Ectodermal cell (in vitro differentiated cells): ENCODE results near the gene CRYBA4.
A peak's percentile ranks its signal among the peaks of the same experiment; 100 is the strongest.

Experiments used
- H3K27ac ChIP-seq: 2 replicates; pipeline ENCODE4 v1.7.0; 2013; ENCODE audit warnings: mild to moderate bottlenecking, low read depth, low read length; ENCODE audit not compliant: insufficient read depth, poor library complexity, severe bottlenecking
- H3K27me3 ChIP-seq: 2 replicates; pipeline ENCODE4 v1.7.0; 2013; ENCODE audit warnings: mild to moderate bottlenecking, low read length; ENCODE audit not compliant: insufficient read depth, control insufficient read depth, poor library complexity, severe bottlenecking
- H3K36me3 ChIP-seq: one replicate; pipeline ENCODE4 v1.7.0; 2013; ENCODE audit warnings: low read length; ENCODE audit not compliant: control insufficient read depth, insufficient read depth
- H3K4me1 ChIP-seq: one replicate; pipeline ENCODE4 v1.7.0; 2013; ENCODE audit warnings: low read length; ENCODE audit not compliant: control insufficient read depth, insufficient read depth
- H3K4me3 ChIP-seq: 2 replicates; pipeline ENCODE4 v1.7.0; 2013; ENCODE audit warnings: low read depth, low read length, control low read depth; ENCODE audit not compliant: insufficient read depth
- H3K9me3 ChIP-seq: 2 replicates; pipeline ENCODE4 v1.7.0; 2013; ENCODE audit warnings: mild to moderate bottlenecking, low read length, moderate library complexity; ENCODE audit not compliant: control insufficient read depth
- WGBS, 2 experiments: methylation state at CpG; one replicate each; pipeline ENCODE4 v1.1.7; 2013; ENCODE audit warnings: missing lambda C conversion rate in 2 of 2; 5-methylcytosine and 5-hydroxymethylcytosine counted together

CRYBA4 gene

GRCh38 chr22:26584010-26584409 lies 37.8 kb upstream of the CRYBA4 start:
- Histone ChIP-seq H3K4me3 (no peak overlapping the region), H3K27me3 (no peaks in the 10 kb centered on the region), H3K9me3 (no peaks in the 10 kb centered on the region), H3K36me3 (no peaks in the 10 kb centered on the region), H3K27ac (no peak overlapping the region), H3K4me1 (no peaks in the 10 kb centered on the region)
- WGBS, 2 experiments, result 65 to 68% methylated on average over 3 to 4 of the region's 4 CpGs

GRCh38 chr22:26585104-26585790 lies 36.5 kb upstream of the CRYBA4 start:
- Histone ChIP-seq H3K9me3 (no peaks in the 10 kb centered on the region), H3K27me3 (peaks cover under 1% of the 10 kb centered on the region), H3K4me1 (no peaks in the 10 kb centered on the region), H3K4me3 (no peak overlapping the region), H3K27ac (no peak overlapping the region), H3K36me3 (no peaks in the 10 kb centered on the region)
- WGBS, 2 experiments, result 81 to 87% methylated on average over 11 of the region's 11 CpGs

- Histone ChIP-seq H3K4me1 (no peaks in the 10 kb centered on the region), H3K4me3 (no peak overlapping the region), H3K27me3 (peaks cover 7% of the 10 kb centered on the region), H3K27ac (no peak overlapping the region), H3K9me3 (no peaks in the 10 kb centered on the region), H3K36me3 (no peaks in the 10 kb centered on the region)
- 91 to 93% methylated on average over 11 of the region's 11 CpGs for WGBS, 2 experiments
Measured at GRCh38 chr22:26586556-26587325, 35.0 kb upstream of the CRYBA4 start.

- Histone ChIP-seq H3K4me1 (no peaks in the 10 kb centered on the region), H3K36me3 (no peaks in the 10 kb centered on the region), H3K4me3 (no peak overlapping the region), H3K9me3 (no peaks in the 10 kb centered on the region), H3K27ac (no peak overlapping the region), H3K27me3 (peaks cover 7% of the 10 kb centered on the region)
- 96 to 100% methylated on average over 2 to 3 of the region's 4 CpGs for WGBS, 2 experiments
Measured at GRCh38 chr22:26587991-26588613, 33.7 kb upstream of the CRYBA4 start.

- peak overlapping the region; percentile 53 for H3K4me3 ChIP-seq
- H3K27ac ChIP-seq, result no peak overlapping the region
- no peaks in the 10 kb centered on the region for H3K36me3 ChIP-seq
- H3K4me1 ChIP-seq, result no peaks in the 10 kb centered on the region
- 60 to 61% methylated on average over 14 of the region's 14 CpGs for WGBS, 2 experiments
- H3K9me3 ChIP-seq, result no peaks in the 10 kb centered on the region
- H3K27me3 ChIP-seq, result peaks cover 7% of the 10 kb centered on the region
Measured at GRCh38 chr22:26588729-26589366, 32.9 kb upstream of the CRYBA4 start.

- 0% methylated on average over 41 to 44 of the region's 44 CpGs for WGBS, 2 experiments
- peak overlapping the region; percentile 53 for H3K4me3 ChIP-seq
- H3K36me3 ChIP-seq, result no peaks in the 10 kb centered on the region
- H3K27ac ChIP-seq, result no peak overlapping the region
- no peaks in the 10 kb centered on the region for H3K9me3 ChIP-seq
- peaks cover 7% of the 10 kb centered on the region for H3K27me3 ChIP-seq
- no peaks in the 10 kb centered on the region for H3K4me1 ChIP-seq
Measured at GRCh38 chr22:26589367-26589844, 32.4 kb upstream of the CRYBA4 start.

- Histone ChIP-seq H3K36me3 (no peaks in the 10 kb centered on the region), H3K27me3 (peaks cover 7% of the 10 kb centered on the region), H3K9me3 (no peaks in the 10 kb centered on the region), H3K4me3 (peak within 1 kb of the TSS; percentile 53), H3K4me1 (no peaks in the 10 kb centered on the region), H3K27ac (no peak within 1 kb of the TSS)
- 7 to 8% methylated on average over 72 of the region's 72 CpGs for WGBS, 2 experiments
Measured at GRCh38 chr22:26589845-26590736, 31.7 kb upstream of the CRYBA4 start, which contains the start of gene TPST2. Gene TPST2 (minus strand): TSS chr22:26590132. CDS start chr22:26541630, 48,502 bp downstream.

GRCh38 chr22:26592421-26592891 lies 29.3 kb upstream of the CRYBA4 start:
- no peaks in the 10 kb centered on the region for H3K9me3 ChIP-seq
- H3K4me1 ChIP-seq, result no peaks in the 10 kb centered on the region
- H3K27ac ChIP-seq, result no peak overlapping the region
- WGBS, 2 experiments, result 88 to 91% methylated on average over 4 of the region's 4 CpGs
- H3K36me3 ChIP-seq, result no peaks in the 10 kb centered on the region
- peaks cover 7% of the 10 kb centered on the region for H3K27me3 ChIP-seq
- no peak overlapping the region for H3K4me3 ChIP-seq

GRCh38 chr22:26593763-26594162 lies 28.0 kb upstream of the CRYBA4 start:
- Histone ChIP-seq H3K4me3 (no peak overlapping the region), H3K9me3 (no peaks in the 10 kb centered on the region), H3K27me3 (peaks cover 7% of the 10 kb centered on the region), H3K36me3 (no peaks in the 10 kb centered on the region), H3K27ac (no peak overlapping the region), H3K4me1 (no peaks in the 10 kb centered on the region)
- WGBS, 2 experiments, result 58 to 78% methylated on average over 1 of the region's 1 CpG
